ENCODE results near the gene TCERG1L.

GRCh38 chr10:131113709-131114291, 197.7 kb downstream of the TCERG1L start:
- TF ChIP-seq CTCF (IDR thresholded peaks at IDR 0.05; ENCODE audit: insufficient read depth, low read depth, low read length) (no peak), EZH2 (IDR thresholded peaks at IDR 0.05; ENCODE audit: insufficient read depth, low read length) (no peak)
